ENCODE measurements around the gene OR5H14. TPM values are rescaled to one million over a fixed set of nuclear protein-coding genes. Genes with fewer than 3 reads are reported as not detected.

The OR5H14 gene
- total and polyA plus RNA-seq, 2 of the 8 experiments (the other 6 are each of a cell fraction or from before 2014, with no cell fraction given) = not detected

- TF ChIP-seq CHD1 (IDR thresholded peaks at IDR 0.05; ENCODE audit: low read depth, low read length) (no peak), ASH2L (IDR thresholded peaks at IDR 0.05; ENCODE audit: low read length) (no peak)
Measured at GRCh38 chr3:98108162-98108561, 39.1 kb upstream of the OR5H14 start (continued).
